Neuron (in vitro differentiated cells): Measurements from ENCODE around the gene FAHD1.

Experiments used
- H2AFZ ChIP-seq: one replicate; pipeline ENCODE4 v1.6.1; 2013; ENCODE audit warnings: low read depth, mild to moderate bottlenecking, inconsistent platforms, low read length, moderate library complexity
- H3K27me3 ChIP-seq: one replicate; pipeline ENCODE4 v1.6.1; 2013; ENCODE audit warnings: low read length; ENCODE audit not compliant: insufficient read depth
- H3K36me3 ChIP-seq: one replicate; pipeline ENCODE4 v1.6.1; 2013; ENCODE audit warnings: low read length; ENCODE audit not compliant: insufficient read depth
- H3K4me1 ChIP-seq: one replicate; pipeline ENCODE4 v1.6.1; 2013; ENCODE audit warnings: low read length; ENCODE audit not compliant: insufficient read depth
- H3K4me3 ChIP-seq: 2 replicates; pipeline ENCODE4 v1.5.1; 2013; ENCODE audit warnings: mild to moderate bottlenecking, low read length, moderate library complexity
- H3K9me3 ChIP-seq: one replicate; pipeline ENCODE4 v1.6.1; 2013; ENCODE audit warnings: low read length

FAHD1 gene

DNA sequence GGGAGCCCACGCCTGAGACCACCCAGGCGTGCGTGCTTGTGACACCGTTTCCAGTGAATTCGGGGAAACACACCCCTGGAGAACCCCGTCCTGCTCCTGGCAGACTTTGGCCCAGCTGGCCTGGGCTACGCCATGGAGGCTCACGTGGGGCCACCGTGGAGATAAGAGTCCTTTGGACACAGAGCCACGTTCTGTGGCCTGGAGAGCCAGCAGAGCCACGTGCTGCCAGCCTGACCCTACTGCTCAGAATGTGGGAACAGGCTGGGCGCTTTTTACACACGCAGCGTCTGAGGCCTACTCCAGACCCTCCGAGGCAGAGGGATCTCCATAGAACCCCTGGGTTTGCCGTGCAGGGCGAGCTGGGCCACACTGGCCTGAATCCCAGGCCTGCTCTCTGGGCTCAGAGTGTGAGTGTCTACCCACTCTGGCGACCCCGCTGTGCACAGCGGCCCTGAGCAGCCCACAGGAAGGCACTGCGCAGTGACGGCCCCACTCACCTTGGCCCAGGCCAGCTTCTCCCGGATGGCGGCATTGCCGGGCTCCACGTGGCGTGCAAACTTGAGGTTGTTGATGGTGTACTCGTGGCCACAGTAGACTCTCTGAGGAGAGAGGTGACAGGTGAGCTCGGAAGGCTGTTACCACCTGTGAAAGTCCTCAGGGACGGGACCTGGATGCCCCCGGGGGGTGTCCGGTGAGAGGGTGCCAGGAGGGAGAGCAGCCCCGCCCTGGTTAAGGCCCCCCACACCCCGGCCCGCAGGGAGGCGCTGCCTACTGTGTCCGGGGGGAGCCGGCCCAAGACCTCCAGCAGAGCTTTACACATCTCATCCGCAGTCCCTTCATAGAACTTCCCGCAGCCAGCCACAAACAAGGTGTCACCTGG is 10.4 kb upstream of the FAHD1 start:
- Histone ChIP-seq H3K27me3 (no peaks in the 10 kb centered on the region), H3K9me3 (no peaks in the 10 kb centered on the region), H3K36me3 (peaks cover 24% of the 10 kb centered on the region), H2AFZ (no peak overlapping the region), H3K4me1 (no peaks in the 10 kb centered on the region), H3K4me3 (no peak overlapping the region)

DNA sequence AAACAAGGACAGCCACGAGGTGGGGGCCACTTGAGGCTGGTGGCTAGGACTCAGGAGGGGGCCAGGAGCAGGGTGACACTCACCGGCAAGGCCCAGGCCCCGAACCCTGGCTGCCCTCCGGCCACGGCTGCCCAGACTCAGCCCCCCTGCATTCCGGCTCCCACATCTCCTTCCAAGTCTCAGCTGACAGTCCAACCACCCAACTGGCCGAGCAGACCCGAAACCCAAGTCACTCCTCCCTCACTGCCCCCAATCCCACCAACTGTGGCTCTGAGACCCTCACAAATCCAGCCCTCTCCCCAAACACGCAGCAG is 9.8 kb upstream of the FAHD1 start:
- Histone ChIP-seq H2AFZ (no peak overlapping the region), H3K9me3 (no peaks in the 10 kb centered on the region), H3K36me3 (peaks cover 24% of the 10 kb centered on the region), H3K4me1 (no peaks in the 10 kb centered on the region), H3K27me3 (no peaks in the 10 kb centered on the region), H3K4me3 (no peak overlapping the region)

DNA sequence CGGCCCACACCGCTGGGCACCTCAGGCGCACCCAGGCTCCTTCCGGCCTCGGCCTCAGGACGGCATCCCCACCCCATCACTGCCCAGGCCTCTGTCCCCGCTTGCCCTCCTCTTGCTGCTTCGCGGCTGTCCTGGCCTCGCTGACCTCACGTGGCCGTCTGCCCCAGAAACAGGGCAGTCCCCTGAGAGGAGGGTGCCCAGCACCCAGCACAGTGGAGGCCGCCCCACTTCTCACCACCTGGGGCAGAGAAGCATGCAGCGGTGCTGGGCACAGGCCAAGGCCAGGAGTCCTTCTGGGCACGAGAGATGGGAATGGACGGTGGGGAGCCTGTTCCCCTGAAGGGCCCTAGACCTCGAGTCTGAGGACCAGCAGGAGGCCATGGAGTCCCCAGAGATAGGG is 9.3 kb upstream of the FAHD1 start:
- H3K4me3 ChIP-seq = no peak overlapping the region
- H3K36me3 ChIP-seq = peaks cover 28% of the 10 kb centered on the region
- H3K9me3 ChIP-seq = no peaks in the 10 kb centered on the region
- H3K27me3 ChIP-seq = no peaks in the 10 kb centered on the region
- no peaks in the 10 kb centered on the region for H3K4me1 ChIP-seq
- no peak overlapping the region for H2AFZ ChIP-seq

DNA sequence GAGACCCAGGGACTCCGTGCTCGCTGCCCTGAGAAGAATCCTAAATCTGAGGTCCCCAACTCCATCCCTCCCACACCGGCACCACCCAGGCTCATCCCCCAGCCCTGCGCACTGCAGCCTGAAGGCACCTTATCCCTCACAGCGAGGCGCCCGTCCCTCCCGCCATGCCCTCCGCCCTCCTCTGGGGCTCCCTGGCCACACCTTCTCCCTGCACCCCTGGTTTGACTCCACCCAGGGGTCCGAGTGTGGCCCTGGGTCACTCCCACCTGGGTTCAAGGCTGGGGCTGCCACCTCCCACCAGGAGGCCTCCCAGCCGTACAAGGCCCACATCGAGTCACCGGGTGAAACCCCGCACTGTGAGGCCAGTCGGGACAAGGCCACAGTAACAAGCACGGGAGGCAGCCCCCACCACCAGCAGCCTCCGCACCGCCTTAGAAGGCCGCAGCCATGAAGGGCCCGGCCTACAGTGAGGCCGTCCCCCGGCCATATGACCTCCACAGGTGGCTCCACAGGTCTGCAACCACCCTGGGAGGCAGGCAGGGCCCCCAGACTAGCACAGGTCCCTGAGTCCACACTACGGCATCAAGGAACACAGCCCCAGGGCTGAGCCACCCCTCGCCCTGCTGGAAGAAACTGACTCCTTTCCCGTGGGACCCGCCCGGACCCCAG is 8.7 kb upstream of the FAHD1 start:
- no peaks in the 10 kb centered on the region for H3K27me3 ChIP-seq
- no peak overlapping the region for H3K4me3 ChIP-seq
- peaks cover 28% of the 10 kb centered on the region for H3K36me3 ChIP-seq
- H3K4me1 ChIP-seq = no peaks in the 10 kb centered on the region
- H3K9me3 ChIP-seq = no peaks in the 10 kb centered on the region
- no peak overlapping the region for H2AFZ ChIP-seq

DNA sequence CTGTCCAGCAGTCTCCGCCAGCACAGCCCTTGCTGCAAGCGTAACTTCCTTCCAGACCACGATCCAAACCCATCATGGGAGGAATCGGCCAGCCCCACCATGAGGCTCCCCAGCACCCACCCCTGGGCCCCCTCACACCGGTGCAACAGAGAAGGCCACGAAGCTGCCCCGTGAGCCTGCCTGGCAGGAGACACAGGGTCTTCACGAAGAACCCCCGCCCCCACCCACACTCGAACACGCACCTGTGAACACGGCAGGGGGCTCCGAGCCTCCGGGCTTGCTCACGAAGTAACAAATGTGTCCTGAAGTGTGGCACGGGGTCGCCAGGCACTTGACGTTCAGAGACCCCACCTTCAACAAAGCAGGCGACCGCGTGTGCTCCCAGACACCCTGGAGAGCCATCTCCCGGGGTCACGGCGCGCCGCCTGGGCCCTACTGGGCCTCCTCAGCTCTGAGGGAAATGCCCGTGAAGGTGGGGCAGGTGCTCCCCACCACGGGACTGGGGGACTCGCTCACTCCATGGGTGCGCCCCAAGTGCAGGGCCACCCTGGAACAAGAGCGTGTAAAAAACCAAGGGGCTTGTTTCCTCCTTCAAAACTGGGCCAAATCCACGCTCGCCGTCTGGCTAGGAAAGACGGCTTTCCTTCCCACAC is 8.0 kb upstream of the FAHD1 start:
- Histone ChIP-seq H3K4me1 (no peaks in the 10 kb centered on the region), H3K9me3 (no peaks in the 10 kb centered on the region), H3K4me3 (no peak overlapping the region), H2AFZ (no peak overlapping the region), H3K27me3 (no peaks in the 10 kb centered on the region), H3K36me3 (peaks cover 25% of the 10 kb centered on the region)

DNA sequence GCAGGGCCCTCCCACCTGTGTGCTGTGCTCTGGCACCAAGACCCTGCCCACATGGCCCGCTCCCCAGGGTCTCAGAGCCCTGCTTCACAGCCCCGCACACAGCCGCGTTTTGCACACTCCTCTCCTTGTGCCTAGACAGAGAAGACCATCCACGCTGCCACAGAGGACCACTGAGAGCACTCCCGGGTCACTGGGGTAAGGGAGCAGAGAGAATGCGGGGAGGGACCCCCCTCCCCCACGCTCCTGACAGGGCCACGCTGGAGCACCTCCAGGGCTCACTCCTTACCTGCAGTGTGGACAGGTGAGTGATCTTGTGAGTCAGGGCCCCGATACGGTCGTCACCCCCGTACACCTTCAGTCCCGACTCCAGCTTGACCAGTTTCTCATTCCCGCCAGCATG is 7.4 kb upstream of the FAHD1 start:
- H3K4me1 ChIP-seq = no peaks in the 10 kb centered on the region
- H3K36me3 ChIP-seq = peaks cover 25% of the 10 kb centered on the region
- H3K9me3 ChIP-seq = no peaks in the 10 kb centered on the region
- H2AFZ ChIP-seq = no peak overlapping the region
- no peak overlapping the region for H3K4me3 ChIP-seq
- no peaks in the 10 kb centered on the region for H3K27me3 ChIP-seq

DNA sequence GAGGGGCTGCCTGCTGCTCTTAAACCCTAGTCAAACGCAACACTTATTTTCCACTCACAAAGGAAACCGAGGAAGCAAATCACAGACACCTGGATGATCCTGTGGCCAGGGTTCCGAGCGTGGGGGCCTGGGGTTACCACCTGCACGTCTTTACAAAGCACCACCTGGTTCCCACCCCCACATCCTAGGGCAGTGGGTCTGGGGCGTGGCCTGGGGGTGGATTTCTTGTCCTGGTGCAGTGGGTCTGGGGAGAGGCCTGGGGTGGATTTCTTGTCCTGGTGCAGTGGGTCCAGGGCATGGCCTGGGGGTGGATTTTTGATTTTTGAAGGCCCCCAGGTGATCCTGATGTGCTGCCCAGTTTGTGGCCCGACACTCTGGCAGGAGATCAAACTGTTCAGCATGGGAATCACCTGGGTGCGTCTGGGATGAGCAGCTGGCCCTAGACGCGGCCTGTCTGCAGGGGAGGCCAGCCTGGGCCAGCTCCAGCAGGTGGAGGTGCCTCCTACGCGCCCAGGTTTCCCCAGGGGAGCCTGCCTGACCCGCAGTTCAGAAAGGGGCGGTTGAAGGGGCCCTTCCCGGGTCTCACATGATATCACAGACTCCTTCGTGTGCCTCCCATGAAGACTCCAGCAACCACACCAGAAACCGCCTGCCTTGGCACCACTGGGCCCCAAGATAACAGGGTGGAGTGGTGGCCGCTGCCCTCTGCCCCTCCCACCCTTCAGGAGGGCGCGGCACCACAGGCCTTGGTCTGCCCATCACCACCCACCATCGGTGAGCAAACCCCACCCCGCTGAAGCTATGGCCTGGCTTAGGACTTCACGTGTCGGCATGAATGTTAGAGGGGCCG is 6.7 kb upstream of the FAHD1 start:
- Histone ChIP-seq H3K27me3 (no peaks in the 10 kb centered on the region), H3K4me3 (no peak overlapping the region), H3K36me3 (peaks cover 23% of the 10 kb centered on the region), H3K4me1 (peaks cover 2% of the 10 kb centered on the region), H2AFZ (no peak overlapping the region), H3K9me3 (no peaks in the 10 kb centered on the region)

DNA sequence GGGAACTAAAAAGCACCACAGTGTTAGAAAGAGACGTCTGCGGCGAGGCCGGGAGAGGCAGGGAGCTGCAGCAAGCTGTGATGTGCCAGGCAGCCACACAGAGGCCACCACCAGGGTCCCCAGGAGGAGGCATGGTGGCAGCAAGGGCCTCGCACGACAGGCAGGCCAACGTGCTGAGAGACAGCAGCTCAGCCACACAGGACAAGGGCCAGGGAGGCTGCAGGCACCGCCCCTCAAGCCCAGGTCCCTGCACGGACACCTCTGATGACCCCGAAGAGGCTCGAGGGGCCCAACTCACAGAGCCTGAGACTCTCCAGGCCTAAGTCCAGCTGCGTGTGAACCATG is 6.1 kb upstream of the FAHD1 start:
- H3K27me3 ChIP-seq = no peaks in the 10 kb centered on the region

DNA sequence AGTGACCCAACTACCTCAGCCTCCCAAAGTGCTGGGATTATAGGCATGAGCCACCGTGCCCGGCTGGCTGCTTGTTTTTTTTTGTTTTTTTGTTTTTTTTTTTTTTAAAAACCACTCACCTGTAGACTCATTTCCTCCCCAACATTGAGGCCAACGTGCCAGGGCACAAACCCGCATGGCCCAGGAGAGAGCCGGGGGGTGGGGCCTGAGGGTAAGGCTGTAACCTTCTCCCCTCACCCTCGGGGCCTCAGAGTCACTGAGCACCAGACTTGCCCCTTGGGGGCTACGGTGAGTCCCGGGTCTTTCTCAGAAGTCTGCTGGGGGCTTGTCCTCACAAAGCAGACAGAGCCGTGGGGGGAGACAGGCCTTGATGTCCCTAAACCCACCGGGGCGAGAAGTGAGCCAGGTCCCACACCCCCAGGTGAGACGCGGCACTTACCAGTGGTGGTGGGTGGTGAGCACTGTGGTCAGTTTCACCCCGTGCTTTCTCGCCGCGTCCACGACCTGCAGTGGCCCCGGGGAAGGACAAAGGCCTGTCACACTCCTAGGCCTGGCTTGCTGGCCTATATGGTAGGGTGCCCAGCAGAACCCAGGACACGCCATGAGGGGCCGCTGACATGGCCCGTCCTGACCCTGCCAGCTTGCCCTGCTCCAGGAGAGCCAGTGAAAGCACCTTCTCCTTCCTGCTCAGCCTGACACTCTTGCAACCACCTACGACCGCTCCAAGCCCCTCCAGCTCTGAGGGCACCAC is 5.0 kb upstream of the FAHD1 start:
- H3K4me1 ChIP-seq = peaks cover 8% of the 10 kb centered on the region
- H3K9me3 ChIP-seq = no peaks in the 10 kb centered on the region
- peaks cover 13% of the 10 kb centered on the region for H3K36me3 ChIP-seq
- H3K27me3 ChIP-seq = no peaks in the 10 kb centered on the region
- H2AFZ ChIP-seq = no peak overlapping the region
- H3K4me3 ChIP-seq = no peak overlapping the region

More for the DNA sequence above, 6.1 kb upstream of the FAHD1 start:
- H2AFZ ChIP-seq = no peak overlapping the region
- no peak overlapping the region for H3K4me3 ChIP-seq
- H3K36me3 ChIP-seq = peaks cover 20% of the 10 kb centered on the region
- H3K4me1 ChIP-seq = peaks cover 8% of the 10 kb centered on the region
- no peaks in the 10 kb centered on the region for H3K9me3 ChIP-seq

DNA sequence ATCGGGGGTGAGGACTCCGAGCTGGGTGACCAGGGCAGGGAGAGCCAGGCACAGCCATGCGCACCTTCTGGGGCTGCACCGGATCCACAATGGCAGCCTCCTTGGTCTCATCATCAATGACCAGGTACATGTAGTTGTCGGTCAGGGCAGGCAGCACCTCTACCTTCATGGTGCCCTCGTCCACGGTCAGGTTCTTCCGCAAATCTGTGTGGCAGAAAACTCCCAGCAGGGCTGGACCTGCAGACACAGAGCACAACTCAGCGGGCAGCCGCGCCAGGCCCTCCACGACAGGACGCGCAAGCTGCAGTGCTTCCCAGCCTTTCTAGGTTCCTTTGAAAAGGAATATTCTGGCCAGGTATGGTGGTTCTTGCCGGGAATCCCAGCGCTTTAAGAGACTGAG is 4.2 kb upstream of the FAHD1 start:
- Histone ChIP-seq H3K27me3 (no peaks in the 10 kb centered on the region), H2AFZ (no peak overlapping the region), H3K36me3 (peaks cover 13% of the 10 kb centered on the region), H3K9me3 (no peaks in the 10 kb centered on the region), H3K4me1 (peaks cover 8% of the 10 kb centered on the region), H3K4me3 (no peak overlapping the region)

DNA sequence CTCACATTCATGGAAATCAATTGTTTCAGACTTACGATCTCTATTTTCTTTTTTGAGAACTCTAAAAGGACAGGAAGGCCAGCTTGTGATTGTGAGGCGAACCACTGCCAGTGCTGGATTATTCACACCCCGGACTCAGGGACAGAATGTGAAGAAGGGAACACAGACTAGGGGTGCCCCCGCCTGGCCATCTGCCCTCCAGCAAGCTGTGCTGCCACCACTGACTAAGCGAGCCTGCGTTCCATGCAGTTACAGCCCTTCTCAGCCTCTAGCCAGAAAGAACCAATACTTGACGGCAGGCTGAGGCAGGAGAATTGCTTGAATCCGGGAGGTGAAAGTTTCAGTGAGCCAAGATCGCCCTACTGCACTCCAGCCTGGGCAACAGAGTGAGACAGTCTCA is 3.2 kb upstream of the FAHD1 start:
- peaks cover 14% of the 10 kb centered on the region for H3K36me3 ChIP-seq
- no peak overlapping the region for H2AFZ ChIP-seq
- H3K9me3 ChIP-seq = no peaks in the 10 kb centered on the region
- H3K4me1 ChIP-seq = peaks cover 15% of the 10 kb centered on the region
- H3K4me3 ChIP-seq = no peak overlapping the region
- no peaks in the 10 kb centered on the region for H3K27me3 ChIP-seq

DNA sequence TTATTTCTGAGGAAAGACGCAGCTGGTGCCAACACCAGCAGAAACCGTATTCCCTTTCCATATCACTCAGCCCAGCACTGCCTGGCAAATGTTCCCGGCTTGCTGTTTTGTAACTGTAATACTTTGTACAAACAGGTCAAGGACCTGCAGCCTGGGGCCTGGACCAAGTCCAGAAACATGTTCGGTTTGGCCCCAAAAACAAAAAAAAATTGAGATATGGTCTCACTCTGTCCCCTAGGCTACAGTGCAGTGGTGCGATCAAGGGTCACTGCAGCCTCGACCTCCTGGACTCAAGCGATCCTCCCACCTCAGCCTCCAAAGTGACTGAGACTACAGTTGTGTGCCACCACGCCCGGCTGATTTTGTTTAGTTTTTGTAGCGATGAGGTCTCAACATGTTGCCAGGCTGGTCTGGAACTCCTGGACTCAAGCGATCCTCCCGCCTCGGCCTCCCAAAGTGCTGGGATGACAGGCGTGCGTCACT is 1.6 kb upstream of the FAHD1 start:
- peak overlapping the region; percentile 71 for H3K4me3 ChIP-seq
- H2AFZ ChIP-seq = no peak overlapping the region
- peaks cover 20% of the 10 kb centered on the region for H3K36me3 ChIP-seq
- no peaks in the 10 kb centered on the region for H3K9me3 ChIP-seq
- peaks cover 21% of the 10 kb centered on the region for H3K4me1 ChIP-seq
- no peaks in the 10 kb centered on the region for H3K27me3 ChIP-seq
